Mesenchymal stem cell (in vitro differentiated cells and primary cell): ENCODE results near the gene EPHA2.

Experiments used
- DNase-seq: peaks from one replicate; pipeline ENCODE4 v3.0.0-alpha.2; 2013
- H2AFZ ChIP-seq: one replicate; pipeline ENCODE4 v1.6.1; 2013; ENCODE audit warnings: low read depth, mild to moderate bottlenecking, control low read depth, inconsistent platforms, low read length, moderate library complexity
- H2AK5ac ChIP-seq: 2 replicates; pipeline ENCODE4 v1.6.1; 2013; ENCODE audit warnings: low read length, moderate library complexity, mild to moderate bottlenecking, inconsistent platforms; ENCODE audit not compliant: severe bottlenecking
- H2BK120ac ChIP-seq: one replicate; pipeline ENCODE4 v1.6.1; 2013; ENCODE audit warnings: low read depth, mild to moderate bottlenecking, inconsistent platforms, low read length, moderate library complexity
- H2BK12ac ChIP-seq, 2 experiments: one replicate each; pipeline ENCODE4 v1.6.1; 2013; ENCODE audit warnings: inconsistent platforms in 2 of 2, low read length in 2 of 2, mild to moderate bottlenecking in 2 of 2, moderate library complexity in 2 of 2, control low read depth in 1 of 2
- H2BK15ac ChIP-seq: one replicate; pipeline ENCODE4 v1.6.1; 2013; ENCODE audit warnings: mild to moderate bottlenecking, low read depth, inconsistent platforms; ENCODE audit not compliant: poor library complexity, severe bottlenecking
- H2BK5ac ChIP-seq: 2 replicates; pipeline ENCODE4 v1.6.1; 2013; ENCODE audit warnings: low read depth, mild to moderate bottlenecking, low read length, control low read depth, inconsistent platforms; ENCODE audit not compliant: poor library complexity, severe bottlenecking
- H3K14ac ChIP-seq, 2 experiments: one replicate each; pipeline ENCODE4 v1.6.1; 2013; ENCODE audit warnings: inconsistent platforms in 2 of 2, low read length in 2 of 2, control low read depth in 1 of 2, mild to moderate bottlenecking in 1 of 2, moderate library complexity in 1 of 2
- H3K18ac ChIP-seq, 2 experiments: one replicate each; pipeline ENCODE4 v1.6.1; 2013; ENCODE audit warnings: inconsistent platforms in 2 of 2, low read length in 2 of 2, control low read depth in 1 of 2, low read depth in 1 of 2, mild to moderate bottlenecking in 1 of 2
- H3K23ac ChIP-seq, 2 experiments: one replicate each; pipeline ENCODE4 v1.6.1; 2013; ENCODE audit warnings: inconsistent platforms in 2 of 2, low read length in 2 of 2, mild to moderate bottlenecking in 2 of 2, moderate library complexity in 2 of 2, control low read depth in 1 of 2
- H3K27ac ChIP-seq: 2 replicates; pipeline ENCODE4 v1.5.1; 2013; ENCODE audit warnings: mild to moderate bottlenecking, moderate library complexity, low read length, control low read depth, inconsistent platforms; ENCODE audit not compliant: poor library complexity, severe bottlenecking
- H3K27me3 ChIP-seq, 2 experiments: 2 replicates each; pipeline versions ENCODE4 v1.6.1 to v1.7.0; 2013; ENCODE audit warnings: low read length in 2 of 2, mild to moderate bottlenecking in 2 of 2, moderate library complexity in 2 of 2, control low read depth in 1 of 2, inconsistent platforms in 1 of 2; ENCODE audit not compliant: control insufficient read depth in 1 of 2, insufficient read depth in 1 of 2
- H3K36me3 ChIP-seq, 2 experiments: 2 replicates each; pipeline versions ENCODE4 v1.6.1 to v1.7.0; 2013; ENCODE audit warnings: low read length in 2 of 2, control low read depth in 1 of 2, inconsistent platforms in 1 of 2, low read depth in 1 of 2, mild to moderate bottlenecking in 1 of 2; ENCODE audit not compliant: insufficient read depth in 2 of 2, control insufficient read depth in 1 of 2
- H3K4ac ChIP-seq, 2 experiments: one replicate each; pipeline ENCODE4 v1.6.1; 2013; ENCODE audit warnings: inconsistent platforms in 2 of 2, low read length in 2 of 2, mild to moderate bottlenecking in 2 of 2, moderate library complexity in 2 of 2, control low read depth in 1 of 2, low read depth in 1 of 2
- H3K4me1 ChIP-seq: 2 replicates; pipeline ENCODE4 v1.6.1; 2013; ENCODE audit warnings: low read depth, low read length, control low read depth; ENCODE audit not compliant: control insufficient read depth, insufficient read depth
- H3K4me2 ChIP-seq: 2 replicates; pipeline ENCODE4 v1.6.1; 2013; ENCODE audit warnings: low read length, mild to moderate bottlenecking, inconsistent platforms; ENCODE audit not compliant: poor library complexity, severe bottlenecking
- H3K4me3 ChIP-seq, 2 experiments: 2 replicates each; pipeline versions ENCODE4 v1.5.1 to v1.7.0; 2013; ENCODE audit warnings: low read length in 2 of 2, mild to moderate bottlenecking in 2 of 2, control low read depth in 1 of 2, low read depth in 1 of 2; ENCODE audit not compliant: insufficient read depth in 1 of 2
- H3K79me1 ChIP-seq: replicated peaks from 2 replicates; pipeline ENCODE4 v1.6.1; 2013; ENCODE audit warnings: mild to moderate bottlenecking, control low read depth, low read length, inconsistent platforms; ENCODE audit not compliant: poor library complexity, severe bottlenecking
- H3K9ac ChIP-seq: 2 replicates; pipeline ENCODE4 v1.7.0; 2013; ENCODE audit warnings: mild to moderate bottlenecking, low read length, moderate library complexity
- H3K9me3 ChIP-seq: 2 replicates; pipeline ENCODE4 v1.7.0; 2013; ENCODE audit warnings: mild to moderate bottlenecking, low read length; ENCODE audit not compliant: control insufficient read depth
- H4K8ac ChIP-seq: one replicate; pipeline ENCODE4 v1.6.1; 2013; ENCODE audit warnings: inconsistent platforms, mild to moderate bottlenecking, low read length, moderate library complexity
- H4K91ac ChIP-seq: one replicate; pipeline ENCODE4 v1.6.1; 2013; ENCODE audit warnings: mild to moderate bottlenecking, low read length, inconsistent platforms
- WGBS: methylation state at CpG from one replicate; pipeline ENCODE4 v1.1.7; 2013; ENCODE audit warnings: mixed read lengths; 5-methylcytosine and 5-hydroxymethylcytosine counted together

EPHA2 gene

GRCh38 chr1:16145030-16145661, 10.7 kb downstream of the EPHA2 start:
- H3K14ac ChIP-seq, result peak overlapping the region in 1 of 2 experiments; percentile 50
- peak overlapping the region; percentile 91 to 96 for H3K4ac ChIP-seq
- H2BK5ac ChIP-seq, result peak overlapping the region; percentile 97
- peak overlapping the region; percentile 29 to 79 for H3K4me3 ChIP-seq
- peak overlapping the region; percentile 98 for H2BK120ac ChIP-seq
- H2BK15ac ChIP-seq, result peak overlapping the region; percentile 94
- peak overlapping the region; percentile 71 for H3K4me2 ChIP-seq
- peak overlapping the region; percentile 87 to 98 for H2BK12ac ChIP-seq
- no peaks in the 10 kb centered on the region for H3K27me3 ChIP-seq
- no peaks in the 10 kb centered on the region for H3K79me1 ChIP-seq
- no peaks in the 10 kb centered on the region for H3K9me3 ChIP-seq
- peaks cover 26 to 86% of the 10 kb centered on the region in 2 experiments for H3K36me3 ChIP-seq
- peak overlapping the region; percentile 94 for H2AK5ac ChIP-seq
- peak overlapping the region; percentile 97 for H4K91ac ChIP-seq
- H3K23ac ChIP-seq, result peak overlapping the region in 1 of 2 experiments; percentile 80
- peak overlapping the region; percentile 85 to 88 for H3K18ac ChIP-seq
- H3K4me1 ChIP-seq, result peaks cover 83% of the 10 kb centered on the region
- no peak overlapping the region for H2AFZ ChIP-seq
- 8% methylated on average over 19 of the region's 19 CpGs for WGBS
- peak; percentile 54 for DNase-seq
- H3K27ac ChIP-seq, result peak overlapping the region; percentile 98
- peak overlapping the region; percentile 91 for H3K9ac ChIP-seq
- H4K8ac ChIP-seq, result peak overlapping the region; percentile 94

DNA sequence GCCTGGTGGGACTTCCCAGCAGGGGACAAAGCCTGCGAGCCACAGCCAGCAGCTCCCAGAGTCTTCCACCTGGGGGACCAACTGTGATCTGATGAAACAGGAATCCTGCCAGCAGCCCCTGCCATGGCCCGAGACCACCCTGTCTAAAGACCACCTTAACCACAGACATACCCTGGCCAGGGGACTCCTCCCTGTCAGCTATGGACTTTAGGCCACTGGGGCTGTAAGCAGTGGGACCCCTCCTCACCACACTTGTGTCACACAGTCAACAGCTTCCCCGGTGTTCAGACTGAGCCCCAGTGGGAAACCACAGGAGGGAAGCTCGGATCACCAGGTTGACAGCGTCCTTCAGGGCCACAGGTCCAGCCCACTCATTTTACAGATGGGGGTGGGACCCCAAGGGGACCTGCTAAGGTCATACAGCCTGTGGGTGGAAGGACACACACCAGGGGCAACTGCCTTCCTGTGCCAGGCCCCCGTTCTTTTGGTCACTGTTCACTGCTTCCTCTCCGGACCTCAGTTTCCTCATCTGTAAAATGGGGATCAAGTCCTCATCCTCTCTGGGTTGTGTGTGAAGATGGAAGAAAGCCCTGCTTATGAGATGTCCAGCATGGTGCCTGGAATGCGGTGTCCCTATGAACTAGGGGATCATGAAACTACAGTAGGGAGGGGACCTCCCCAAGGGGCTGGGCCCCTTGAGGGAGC, 11.4 kb downstream of the EPHA2 start:
- Histone ChIP-seq H2BK120ac (peak overlapping the region; percentile 98), H3K79me1 (no peaks in the 10 kb centered on the region), H3K4ac (peak overlapping the region; percentile 91 to 96), H4K8ac (peak overlapping the region; percentile 94), H3K23ac (peak overlapping the region in 1 of 2 experiments; percentile 57), H3K27me3 (no peaks in the 10 kb centered on the region), H2BK5ac (peak overlapping the region; percentile 97), H2BK15ac (peak overlapping the region; percentile 94), H3K9me3 (no peaks in the 10 kb centered on the region), H3K4me3 (peak overlapping the region in 1 of 2 experiments; percentile 79), H2BK12ac (peak overlapping the region; percentile 91 to 98), H3K9ac (no peak overlapping the region), H4K91ac (peak overlapping the region; percentile 97), H3K4me2 (peak overlapping the region; percentile 71), H2AFZ (no peak overlapping the region), H3K36me3 (peaks cover 25 to 83% of the 10 kb centered on the region in 2 experiments), H3K4me1 (peaks cover 81% of the 10 kb centered on the region), H3K14ac (peak overlapping the region in 1 of 2 experiments; percentile 71), H2AK5ac (peak overlapping the region; percentile 94), H3K27ac (peak overlapping the region; percentile 98), H3K18ac (peak overlapping the region; percentile 85 to 88)
- 69% methylated on average over 8 of the region's 8 CpGs for WGBS
- no peak for DNase-seq

DNA sequence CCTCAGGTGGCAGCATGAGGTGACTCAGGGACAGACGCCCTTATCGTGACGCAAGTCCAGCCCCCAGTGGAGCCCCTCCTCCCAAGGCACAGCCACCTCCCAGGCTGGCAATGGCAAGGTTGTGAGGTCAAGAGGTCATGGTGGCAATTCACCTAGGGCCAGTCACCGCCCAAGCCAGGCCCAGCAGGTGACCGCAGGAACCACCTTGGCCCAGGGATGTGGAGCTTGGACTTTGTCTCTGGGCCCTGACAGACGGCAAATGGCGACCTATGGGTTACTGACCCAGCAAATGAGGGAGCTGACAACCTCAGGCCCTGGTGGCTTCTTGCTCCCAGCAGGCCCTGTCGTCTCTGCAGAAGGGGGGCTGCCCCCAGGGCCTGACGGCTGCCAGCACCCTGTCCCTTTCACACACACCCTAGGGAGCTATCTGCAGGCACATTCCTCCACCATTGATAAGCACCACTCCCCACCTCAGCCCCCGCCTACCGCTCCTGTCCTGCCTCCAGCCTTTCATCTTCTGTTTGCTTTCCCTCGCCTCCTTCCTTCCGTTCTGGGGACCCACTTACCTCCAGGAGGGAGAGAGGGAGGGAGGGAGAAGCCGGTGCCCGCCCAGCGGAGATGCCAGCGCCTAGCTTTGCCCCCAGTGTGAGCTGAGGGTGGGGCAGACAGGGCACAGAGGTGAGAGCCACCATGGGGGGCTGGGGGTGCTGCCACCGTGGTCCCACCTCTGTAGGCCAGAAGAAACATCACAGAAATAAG, 12.1 kb downstream of the EPHA2 start:
- Histone ChIP-seq H3K4me3 (no peak overlapping the region), H3K18ac (peak overlapping the region; percentile 75 to 85), H4K8ac (no peak overlapping the region), H2BK5ac (peak overlapping the region; percentile 84), H2AK5ac (peak overlapping the region; percentile 60), H3K14ac (peak overlapping the region in 1 of 2 experiments; percentile 63), H4K91ac (peak overlapping the region; percentile 1), H3K9ac (no peak overlapping the region), H3K9me3 (no peaks in the 10 kb centered on the region), H3K4me1 (peaks cover 81% of the 10 kb centered on the region), H3K23ac (peak overlapping the region in 1 of 2 experiments; percentile 16), H3K36me3 (peaks cover 18 to 82% of the 10 kb centered on the region in 2 experiments), H2BK12ac (peak overlapping the region in 1 of 2 experiments; percentile 79), H3K27ac (peak overlapping the region; percentile 98), H3K4me2 (peak overlapping the region; percentile 15), H2BK15ac (peak overlapping the region; percentile 87), H2BK120ac (peak overlapping the region; percentile 98), H2AFZ (no peak overlapping the region), H3K79me1 (no peaks in the 10 kb centered on the region), H3K4ac (peak overlapping the region in 1 of 2 experiments; percentile 17), H3K27me3 (no peaks in the 10 kb centered on the region)
- no peak for DNase-seq
- WGBS, result 73% methylated on average over 15 of the region's 18 CpGs
